Mononuclear cell (primary cell): ENCODE results near the gene MACIR. TPM values are rescaled to one million over a fixed set of nuclear protein-coding genes. Genes with fewer than 3 reads are reported as not detected.

Experiments
- H3K27me3 ChIP-seq: 2 replicates; pipeline ENCODE4 v1.6.0; 2011; ENCODE audit warnings: low read length, control low read depth; ENCODE audit not compliant: insufficient read depth
- H3K4me1 ChIP-seq: 2 replicates; pipeline ENCODE4 v1.5.1; 2011; ENCODE audit warnings: mild to moderate bottlenecking, low read length, control low read depth; ENCODE audit not compliant: insufficient read depth
- H3K4me3 ChIP-seq: 2 replicates; pipeline ENCODE4 v1.5.1; 2011; ENCODE audit warnings: mild to moderate bottlenecking, low read length, moderate library complexity
- H3K9me3 ChIP-seq: 2 replicates; pipeline ENCODE4 v1.5.1; 2011; ENCODE audit warnings: low read depth, mild to moderate bottlenecking, control low read depth, low read length
- total RNA-seq: library from RNA; depleted of rRNA; stranded (reverse); fragments of >200 nt; gene quantifications from one replicate; pipeline ENCODE4 v1.2.3, GENCODE V29; 2012

Gene MACIR
- total RNA-seq, 1 donor, result 3.3 TPM

GRCh38 chr5:103293719-103294118, 35.2 kb downstream of the MACIR start:
- Histone ChIP-seq H3K4me1 (no peaks in the 10 kb centered on the region), H3K9me3 (no peaks in the 10 kb centered on the region), H3K4me3 (no peak overlapping the region), H3K27me3 (no peaks in the 10 kb centered on the region)

- Histone ChIP-seq H3K27me3 (no peaks in the 10 kb centered on the region), H3K4me1 (no peaks in the 10 kb centered on the region), H3K4me3 (no peak overlapping the region), H3K9me3 (no peaks in the 10 kb centered on the region)
These were observed 36.3 kb downstream of the MACIR start for GRCh38 chr5:103294906-103295305.

- H3K4me1 ChIP-seq, result no peaks in the 10 kb centered on the region
- no peaks in the 10 kb centered on the region for H3K27me3 ChIP-seq
- no peak overlapping the region for H3K4me3 ChIP-seq
- H3K9me3 ChIP-seq, result no peaks in the 10 kb centered on the region
These were observed 36.9 kb downstream of the MACIR start for GRCh38 chr5:103295424-103295823.

- no peaks in the 10 kb centered on the region for H3K27me3 ChIP-seq
- H3K4me1 ChIP-seq, result no peaks in the 10 kb centered on the region
- no peak overlapping the region for H3K4me3 ChIP-seq
- H3K9me3 ChIP-seq, result no peaks in the 10 kb centered on the region
These were observed 37.3 kb downstream of the MACIR start for GRCh38 chr5:103295871-103296270.

- Histone ChIP-seq H3K4me1 (no peaks in the 10 kb centered on the region), H3K9me3 (no peaks in the 10 kb centered on the region), H3K27me3 (no peaks in the 10 kb centered on the region), H3K4me3 (no peak overlapping the region)
These were observed 39.6 kb downstream of the MACIR start for GRCh38 chr5:103298117-103298516.

- Histone ChIP-seq H3K4me3 (no peak overlapping the region), H3K4me1 (no peaks in the 10 kb centered on the region), H3K27me3 (no peaks in the 10 kb centered on the region), H3K9me3 (no peaks in the 10 kb centered on the region)
These were observed 40.1 kb downstream of the MACIR start for GRCh38 chr5:103298607-103299188.

- H3K9me3 ChIP-seq, result no peaks in the 10 kb centered on the region
- no peaks in the 10 kb centered on the region for H3K27me3 ChIP-seq
- H3K4me1 ChIP-seq, result no peaks in the 10 kb centered on the region
- no peak overlapping the region for H3K4me3 ChIP-seq
These were observed 47.2 kb downstream of the MACIR start for GRCh38 chr5:103305809-103306208.

- H3K27me3 ChIP-seq, result no peaks in the 10 kb centered on the region
- no peaks in the 10 kb centered on the region for H3K4me1 ChIP-seq
- no peaks in the 10 kb centered on the region for H3K9me3 ChIP-seq
- H3K4me3 ChIP-seq, result no peak overlapping the region
These were observed 48.9 kb downstream of the MACIR start for GRCh38 chr5:103307470-103307869.

GRCh38 chr5:103308774-103309173, 50.2 kb downstream of the MACIR start:
- H3K27me3 ChIP-seq, result no peaks in the 10 kb centered on the region
- H3K9me3 ChIP-seq, result no peaks in the 10 kb centered on the region
- H3K4me3 ChIP-seq, result no peak overlapping the region
- H3K4me1 ChIP-seq, result no peaks in the 10 kb centered on the region

- Histone ChIP-seq H3K9me3 (no peaks in the 10 kb centered on the region), H3K27me3 (no peaks in the 10 kb centered on the region), H3K4me1 (no peaks in the 10 kb centered on the region), H3K4me3 (no peak overlapping the region)
These were observed 54.5 kb downstream of the MACIR start for GRCh38 chr5:103313056-103313455.

- no peak overlapping the region for H3K4me3 ChIP-seq
- H3K9me3 ChIP-seq, result no peaks in the 10 kb centered on the region
- no peaks in the 10 kb centered on the region for H3K27me3 ChIP-seq
- no peaks in the 10 kb centered on the region for H3K4me1 ChIP-seq
These were observed 56.9 kb downstream of the MACIR start for GRCh38 chr5:103315455-103315854.

GRCh38 chr5:103327451-103327850, 68.9 kb downstream of the MACIR start:
- Histone ChIP-seq H3K9me3 (no peaks in the 10 kb centered on the region), H3K4me1 (no peaks in the 10 kb centered on the region), H3K27me3 (no peaks in the 10 kb centered on the region), H3K4me3 (no peak overlapping the region)

GRCh38 chr5:103327893-103328292, 69.3 kb downstream of the MACIR start:
- Histone ChIP-seq H3K4me3 (no peak overlapping the region), H3K4me1 (no peaks in the 10 kb centered on the region), H3K9me3 (no peaks in the 10 kb centered on the region), H3K27me3 (no peaks in the 10 kb centered on the region)

Other genes with a start within 250 kb of the MACIR start
- gene GIN1, start 138.6 kb upstream of the MACIR start, total RNA-seq, result 4.7 TPM
- 55.4 TPM for gene PPIP5K2, start 138.5 kb upstream of the MACIR start, total RNA-seq